Esophagus muscularis mucosa (tissue), 4 donors: ENCODE data around the gene HTR1D. TPM values are rescaled to one million over a fixed set of nuclear protein-coding genes. Genes with fewer than 3 reads are reported as not detected.

Experiments
- DNase-seq: peaks from one replicate; pipeline ENCODE4 v3.0.0-alpha.2; 2017; ENCODE audit errors: extremely low spot score
- H3K27ac ChIP-seq, 4 donors: fragments of 200-600 bp; sonication (generic); replicated peaks in 1 of 4; 1 replicate in 3 of 4; 2 replicates in 1 of 4; pipeline ENCODE4 v1.5.1; 2016 to 2019; ENCODE audit warnings: mild to moderate bottlenecking in 1 of 4
- H3K27me3 ChIP-seq, 4 donors: fragments of 200-600 bp; sonication (generic); one replicate each; pipeline versions ENCODE4 v1.5.1 to v1.6.0; 2016 to 2019
- H3K36me3 ChIP-seq, 4 donors: fragments of 200-600 bp; sonication (generic); one replicate each; pipeline ENCODE4 v1.5.1; 2016 to 2019
- H3K4me1 ChIP-seq, 4 donors: fragments of 200-600 bp; sonication (generic); one replicate each; pipeline ENCODE4 v1.5.1; 2016 to 2019
- H3K4me3 ChIP-seq, 4 donors: fragments of 200-600 bp; sonication (generic); 1 replicate in 2 of 4; 2 replicates in 2 of 4; pipeline ENCODE4 v1.5.1; 2016 to 2019; ENCODE audit warnings: mild to moderate bottlenecking in 4 of 4, moderate library complexity in 1 of 4
- H3K9me3 ChIP-seq, 4 donors: fragments of 200-600 bp; sonication (generic); 1 replicate in 3 of 4; 2 replicates in 1 of 4; pipeline ENCODE4 v1.5.1; 2016 to 2019
- CTCF ChIP-seq, 3 experiments: fragments of 200-600 bp in 2 of 3; fragments of 450-650 bp in 1 of 3; sonication (generic) in 2 of 3; IDR thresholded peaks; one replicate each; pipeline ENCODE4 v1.5.1; 2017 to 2019; ENCODE audit warnings: antibody characterized with exemption in 3 of 3, mild to moderate bottlenecking in 2 of 3, moderate library complexity in 1 of 3
- EP300 ChIP-seq: sonication (generic); formaldehyde crosslinking; IDR thresholded peaks from one replicate; pipeline ENCODE4 v1.6.1; 2017; ENCODE audit warnings: antibody characterized with exemption
- POLR2A ChIP-seq: fragments of 450-650 bp; IDR thresholded peaks from one replicate; pipeline ENCODE4 v1.6.1; 2017; ENCODE audit warnings: antibody characterized with exemption, moderate library complexity, mild to moderate bottlenecking, low read depth
- POLR2AphosphoS5 ChIP-seq, 2 donors: sonication (generic); formaldehyde crosslinking; IDR thresholded peaks; one replicate each; pipeline ENCODE4 v1.6.1; 2017; ENCODE audit warnings: antibody characterized with exemption in 2 of 2
- WGBS: methylation state at CpG from one replicate; pipeline ENCODE4 v1.1.5; 2018; 5-methylcytosine and 5-hydroxymethylcytosine counted together
- intact Hi-C: fragments of 100-400 bp; cut with DNase I; formaldehyde crosslinking; loops from one replicate; pipeline ENCODE4 v1.15.1; 2023
- total RNA-seq, 4 donors: library from RNA; depleted of rRNA; stranded (reverse); fragments of >200 nt; gene quantifications; one replicate each; pipeline versions ENCODE4 v1.1.0 to v1.2.1, GENCODE V29; 2016

The HTR1D gene
- total RNA-seq, 4 donors from 2014 or later = not detected

DNA sequence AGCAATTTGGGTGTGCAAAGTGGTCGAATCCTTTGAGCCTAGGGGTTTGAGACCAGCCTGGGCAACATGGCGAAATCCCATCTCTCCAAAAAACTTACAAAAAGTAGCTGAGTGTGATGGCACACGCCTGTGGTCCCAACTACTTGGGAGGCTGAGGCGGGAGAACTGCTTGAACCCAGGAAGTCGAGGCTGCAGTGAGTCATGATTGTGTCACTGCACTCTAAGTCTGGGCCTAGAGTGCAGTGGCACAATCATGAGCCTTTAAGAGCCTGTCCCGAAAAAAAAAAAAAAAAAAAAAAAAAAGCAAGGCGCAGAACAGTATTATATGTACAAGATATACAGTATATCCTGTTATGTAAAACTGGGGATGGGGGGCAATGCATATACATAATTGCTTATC is 25.1 kb upstream of the HTR1D start:
- intact Hi-C loops = no loop called here
- Histone ChIP-seq H3K27ac (no peak overlapping the region), H3K9me3 (no peaks in the 10 kb centered on the region), H3K36me3 (no peaks in the 10 kb centered on the region), H3K27me3 (peaks cover 0 to 8% (median 0%) of the 10 kb centered on the region in 4 donors), H3K4me3 (no peak overlapping the region), H3K4me1 (no peaks in the 10 kb centered on the region)
- no peak for DNase-seq
- WGBS = 88% methylated on average over 7 of the region's 7 CpGs
- TF ChIP-seq CTCF (IDR thresholded peaks at IDR 0.05) (no peak), POLR2AphosphoS5 (IDR thresholded peaks at IDR 0.05) (no peak), POLR2A (no peak), EP300 (no peak)

GRCh38 chr1:23239638-23240295 is 22.5 kb upstream of the HTR1D start:
- no peaks in the 10 kb centered on the region for H3K36me3 ChIP-seq
- no peak overlapping the region for H3K4me3 ChIP-seq
- 90% methylated on average over 5 of the region's 5 CpGs for WGBS
- H3K4me1 ChIP-seq = no peaks in the 10 kb centered on the region
- no peak overlapping the region for H3K27ac ChIP-seq
- no peaks in the 10 kb centered on the region for H3K27me3 ChIP-seq
- no peaks in the 10 kb centered on the region for H3K9me3 ChIP-seq
- intact Hi-C loops = no loop called here
- TF ChIP-seq EP300 (no peak), POLR2A (no peak)
- DNase-seq = no peak

GRCh38 chr1:23238565-23238964 is 21.3 kb upstream of the HTR1D start:
- H3K4me1 ChIP-seq = no peaks in the 10 kb centered on the region
- no peak for DNase-seq
- 88% methylated on average over 2 of the region's 2 CpGs for WGBS
- intact Hi-C loops = no loop called here
- H3K27ac ChIP-seq = no peak overlapping the region
- no peaks in the 10 kb centered on the region for H3K9me3 ChIP-seq
- no peaks in the 10 kb centered on the region for H3K27me3 ChIP-seq
- no peak overlapping the region for H3K4me3 ChIP-seq
- TF ChIP-seq EP300 = no peak
- no peak for TF ChIP-seq POLR2AphosphoS5 (IDR thresholded peaks at IDR 0.05)
- no peak for TF ChIP-seq POLR2A
- no peaks in the 10 kb centered on the region for H3K36me3 ChIP-seq

- 94% methylated on average over 2 of the region's 2 CpGs for WGBS
- DNase-seq = no peak
- Histone ChIP-seq H3K4me1 (no peaks in the 10 kb centered on the region), H3K36me3 (no peaks in the 10 kb centered on the region), H3K27me3 (no peaks in the 10 kb centered on the region), H3K4me3 (no peak overlapping the region), H3K9me3 (no peaks in the 10 kb centered on the region), H3K27ac (no peak overlapping the region)
- no peak for TF ChIP-seq CTCF (IDR thresholded peaks at IDR 0.05)
- TF ChIP-seq POLR2A = no peak
- no peak for TF ChIP-seq POLR2AphosphoS5 (IDR thresholded peaks at IDR 0.05)
- intact Hi-C loops = no loop called here
Observed at GRCh38 chr1:23237508-23237907, 20.2 kb upstream of the HTR1D start.

DNA sequence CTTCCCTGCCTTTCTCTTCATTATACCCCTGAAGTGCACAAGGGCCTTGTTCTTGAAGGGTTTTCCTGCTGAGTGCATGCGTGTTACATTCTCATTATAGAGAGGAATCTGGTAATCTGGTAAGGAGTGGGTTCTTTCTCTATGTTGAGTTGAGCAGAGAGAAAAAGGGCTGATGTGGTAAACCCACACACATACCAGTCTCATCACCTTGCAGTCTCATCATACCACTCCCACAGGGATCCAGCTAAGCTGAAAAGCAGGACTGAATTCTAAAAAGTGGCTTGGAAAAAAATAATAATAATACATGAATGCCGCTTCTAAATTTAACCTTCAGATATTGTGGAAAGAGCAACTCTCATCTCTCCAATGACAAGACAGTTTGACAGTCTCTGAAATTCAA is 10.5 kb upstream of the HTR1D start:
- Histone ChIP-seq H3K4me3 (no peak overlapping the region), H3K4me1 (peaks cover 0 to 4% (median 0%) of the 10 kb centered on the region in 4 donors), H3K36me3 (no peaks in the 10 kb centered on the region), H3K27me3 (peaks cover 0 to 6% (median 0%) of the 10 kb centered on the region in 4 donors), H3K27ac (no peak overlapping the region), H3K9me3 (peaks cover 0 to 4% (median 0%) of the 10 kb centered on the region in 4 donors)
- intact Hi-C loops = no loop called here
- TF ChIP-seq EP300 (no peak), POLR2AphosphoS5 (IDR thresholded peaks at IDR 0.05) (no peak), CTCF (IDR thresholded peaks at IDR 0.05) (no peak), POLR2A (no peak)
- 97% methylated on average over 2 of the region's 2 CpGs for WGBS
- DNase-seq = no peak
